GM19468 (cell line): Measurements from ENCODE around the gene COL4A2.
"Not testable (repeated sequence)": the region's sequence is repeated elsewhere in the genome, so short reads cannot be mapped to it uniquely, and the experiment has no call there.

Experiments used
- ATAC-seq: cut with Tn5 transposase; IDR thresholded peaks from one replicate; pipeline ENCODE4 v1.9.1; 2021; ENCODE audit warnings: mild to moderate bottlenecking, moderate library complexity, moderate number of reproducible peaks; ENCODE audit not compliant: unreplicated experiment; ENCODE audit errors: extremely low read depth

COL4A2 gene

GRCh38 chr13:110304256-110304655 is 2.8 kb upstream of the COL4A2 start:
- ATAC-seq: no peak

GRCh38 chr13:110305001-110305400 is 2.1 kb upstream of the COL4A2 start:
- ATAC-seq: no peak

GRCh38 chr13:110305544-110305943 is 1.5 kb upstream of the COL4A2 start:
- no peak for ATAC-seq

- ATAC-seq: no peak
Measured at GRCh38 chr13:110305949-110306339, 1.1 kb upstream of the COL4A2 start.

DNA sequence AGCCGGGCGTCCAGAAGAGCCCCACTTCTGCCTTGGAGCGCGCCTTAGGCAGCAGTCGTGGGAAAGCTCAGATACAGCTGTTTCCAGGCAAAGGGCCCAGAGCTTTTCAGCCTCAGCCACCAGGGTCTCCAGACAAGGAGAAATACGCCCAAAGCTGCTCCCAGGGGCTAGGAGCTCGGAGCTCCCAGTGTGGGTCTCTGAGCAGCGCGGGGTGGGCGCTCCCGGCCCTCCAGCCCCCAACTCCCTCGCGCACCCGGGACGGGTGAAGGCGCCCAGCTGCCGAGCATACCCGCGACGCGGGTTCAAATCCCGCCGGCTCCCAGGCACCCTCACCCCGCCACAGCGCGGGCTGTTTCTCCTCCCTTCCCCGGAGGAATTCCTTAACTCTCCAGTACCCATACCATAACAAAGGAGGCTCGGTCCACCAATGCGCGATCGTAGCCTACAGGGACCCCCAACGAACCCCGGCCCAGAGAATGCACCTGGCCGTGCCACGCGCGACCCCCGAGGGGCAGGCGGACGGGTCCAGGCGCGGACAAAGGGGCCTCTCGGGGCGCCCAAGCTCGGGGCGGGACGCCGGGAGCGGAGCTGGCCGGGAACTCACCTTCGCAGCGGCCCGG is 634 bp upstream of the COL4A2 start:
- no peak for ATAC-seq

- no peak for ATAC-seq
Measured at GRCh38 chr13:110307767-110308655, 927 bp downstream of the COL4A2 start.

GRCh38 chr13:110308656-110309359 is 1.7 kb downstream of the COL4A2 start:
- no peak for ATAC-seq

DNA sequence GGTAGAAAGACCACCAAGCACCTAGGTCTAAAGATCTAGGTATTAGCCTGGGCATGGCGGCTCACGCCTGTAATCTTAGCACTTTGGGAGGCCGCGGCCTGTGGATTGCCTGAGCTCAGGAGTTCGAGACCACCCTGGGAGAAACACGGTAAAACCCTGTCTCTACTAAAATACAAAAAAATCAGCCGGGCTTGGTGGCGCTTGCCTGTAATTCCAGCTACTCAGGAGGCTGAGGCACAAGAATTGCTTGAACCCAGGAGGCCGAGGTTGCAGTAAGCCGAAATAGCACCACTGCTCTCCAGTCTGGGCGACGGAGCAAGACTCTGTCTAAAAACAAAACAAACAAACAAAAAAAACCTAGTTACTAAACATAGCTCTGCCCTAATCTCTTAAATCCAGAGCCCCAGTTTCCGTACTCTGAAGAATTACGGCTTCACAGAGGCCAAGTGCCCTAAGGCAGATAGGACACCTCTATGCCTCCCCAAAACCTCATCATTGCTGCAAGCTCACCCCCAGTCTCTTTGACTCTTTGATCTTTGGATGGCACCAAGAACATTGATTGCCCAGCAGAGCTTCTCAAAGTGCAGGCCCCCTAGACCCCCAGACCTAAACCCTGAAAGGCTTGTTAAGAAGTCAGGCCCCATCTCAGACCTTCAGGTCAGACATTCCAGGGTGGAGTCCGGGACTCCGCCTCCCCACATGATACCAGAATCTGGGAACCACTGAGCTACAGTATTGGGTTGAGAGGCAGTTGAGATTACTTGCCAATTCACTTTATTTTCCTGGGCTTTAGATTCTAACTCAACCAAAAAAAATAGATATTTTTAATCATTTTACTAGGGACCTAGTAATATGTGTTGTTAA is 2.8 kb downstream of the COL4A2 start:
- no peak for ATAC-seq

- no peak for ATAC-seq
Measured at GRCh38 chr13:110310541-110311442, 3.7 kb downstream of the COL4A2 start.

GRCh38 chr13:110311443-110312338 is 4.6 kb downstream of the COL4A2 start:
- no peak for ATAC-seq

DNA sequence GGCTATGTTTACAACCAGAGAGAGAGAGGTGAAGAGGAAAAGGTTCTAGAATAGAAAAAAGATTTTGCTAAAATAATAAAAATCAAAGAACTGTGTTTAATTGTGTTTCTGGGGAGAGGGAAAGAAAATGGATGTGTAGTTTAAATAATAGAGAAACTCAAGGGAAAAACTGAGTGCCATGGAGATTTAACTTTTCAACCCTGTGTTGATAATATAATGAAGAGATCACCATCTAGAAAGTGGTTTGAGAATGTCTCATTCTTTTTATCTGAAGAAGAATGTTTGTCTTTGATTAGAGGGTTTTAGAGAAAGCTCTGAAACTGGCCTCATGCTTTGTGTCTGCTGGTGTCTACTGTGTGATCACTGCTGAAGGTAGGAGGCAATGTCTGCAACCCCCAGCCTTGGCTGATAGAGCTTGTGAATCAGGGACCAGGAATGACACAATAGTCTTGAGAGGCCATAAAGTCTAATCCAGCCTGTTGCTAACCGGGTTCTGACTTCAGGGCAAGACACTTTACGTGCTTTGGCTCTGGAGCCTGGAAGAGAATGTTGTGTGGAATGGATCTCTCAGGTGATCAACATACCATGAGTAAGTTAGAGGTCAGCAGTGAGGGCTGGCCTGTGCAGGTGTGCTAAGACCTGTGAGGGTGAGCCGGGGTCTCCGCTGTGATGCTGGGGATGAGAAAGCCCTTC is 5.4 kb downstream of the COL4A2 start:
- no peak for ATAC-seq

DNA sequence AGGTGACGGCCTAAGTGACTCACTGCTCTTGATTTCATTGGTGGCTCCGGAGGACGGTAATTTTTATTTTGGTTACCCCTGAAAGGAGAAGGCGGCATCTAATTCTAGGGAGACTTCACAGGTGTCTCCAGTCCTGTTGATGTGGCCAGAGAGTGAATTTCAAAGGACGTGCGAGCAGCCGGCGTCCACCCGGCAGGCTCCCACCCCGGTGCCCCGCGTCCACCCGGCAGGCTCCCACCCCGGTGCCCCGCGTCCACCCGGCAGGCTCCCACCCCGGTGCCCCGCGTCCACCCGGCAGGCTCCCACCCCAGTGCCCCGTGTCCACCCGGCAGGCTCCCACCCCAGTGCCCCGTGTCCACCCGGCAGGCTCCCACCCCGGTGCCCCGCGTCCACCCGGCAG is 6.2 kb downstream of the COL4A2 start:
- not testable (repeated sequence) for ATAC-seq

- not testable (repeated sequence) for ATAC-seq
Measured at GRCh38 chr13:110313733-110314132, 6.6 kb downstream of the COL4A2 start.

DNA sequence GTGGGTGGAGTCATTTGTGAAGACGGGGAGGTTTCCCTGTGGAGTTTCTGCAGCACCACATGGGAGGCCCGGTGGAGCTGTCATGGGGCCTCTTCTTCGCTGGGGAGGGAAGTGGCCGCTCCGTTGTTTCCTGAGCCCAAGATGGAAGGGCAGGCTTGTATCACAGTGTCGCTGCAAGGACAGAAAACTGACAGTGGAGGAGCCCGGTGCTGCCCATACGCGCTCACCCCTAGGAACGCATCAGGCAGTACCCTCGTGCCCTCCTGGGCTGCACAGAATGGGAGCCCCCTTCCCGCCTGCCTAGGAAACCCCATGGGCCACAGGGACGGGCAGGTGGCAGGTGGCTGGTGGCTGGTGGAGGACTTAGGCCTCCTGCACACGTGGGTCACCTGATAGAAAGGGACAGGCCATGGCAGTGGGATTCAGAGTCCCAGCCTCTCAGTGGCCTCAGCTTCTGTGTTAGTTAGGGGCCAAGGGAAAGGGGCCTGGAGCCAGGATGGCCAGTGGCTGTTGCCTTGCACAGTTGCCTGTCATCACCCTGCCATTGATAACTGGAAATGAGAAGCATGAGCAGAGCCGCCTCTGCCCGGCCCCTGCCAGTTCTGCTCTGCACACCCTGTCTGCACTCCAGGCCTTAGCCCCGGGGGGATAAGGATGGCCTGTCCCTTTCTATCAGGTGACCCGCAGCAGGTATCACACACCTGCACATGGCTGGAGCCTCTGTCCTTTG is 7.6 kb downstream of the COL4A2 start:
- ATAC-seq: no peak

DNA sequence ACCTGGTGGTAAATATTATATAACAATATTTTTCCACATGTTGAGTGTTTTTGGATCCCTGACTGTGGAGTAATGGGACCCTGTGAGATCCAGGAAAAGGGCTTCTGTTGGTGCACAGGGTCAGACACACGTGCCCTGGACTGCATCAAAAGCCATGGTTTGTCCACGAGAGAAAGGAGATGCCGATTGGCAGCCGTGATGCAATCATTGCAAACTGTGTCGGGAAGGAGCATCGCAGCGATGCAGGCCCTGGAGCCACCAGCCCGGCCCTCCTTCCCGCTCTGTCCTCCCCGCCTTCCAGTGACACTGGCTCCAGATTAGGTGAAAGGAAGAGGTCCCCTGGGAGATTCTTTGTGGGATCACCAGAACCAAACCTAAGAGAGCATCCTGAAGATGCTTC is 9.1 kb downstream of the COL4A2 start:
- ATAC-seq: no peak

GRCh38 chr13:110317093-110317492 is 10.0 kb downstream of the COL4A2 start:
- no peak for ATAC-seq
